WTC11 (cell line): ENCODE measurements around the gene BMP8B.

ENCODE experiments used
- CBFB ChIP-seq: sonication (generic); formaldehyde crosslinking; IDR thresholded peaks from 2 replicates; pipeline ENCODE4 v1.8.1; 2022; ENCODE audit warnings: mild to moderate bottlenecking, low read depth, missing genetic modification reagents
- MYBL2 ChIP-seq: sonication (generic); formaldehyde crosslinking; IDR thresholded peaks from 2 replicates; pipeline ENCODE4 v1.8.1; 2023; ENCODE audit warnings: mild to moderate bottlenecking, moderate library complexity, missing genetic modification reagents
- ZNF425 ChIP-seq: fragments of 250-450 bp; sonication (Bioruptor Pico); conservative IDR thresholded peaks from 2 replicates; pipeline ENCODE4 v1.9.0; 2021; ENCODE audit warnings: mild to moderate bottlenecking

GRCh38 chr1:39753132-39754025, 35.3 kb downstream of the BMP8B start:
- TF ChIP-seq CBFB (no peak), ZNF425 (CRISPR knock-in tag) (no peak), MYBL2 (CRISPR knock-in tag) (no peak)
